NCI-H446 (cell line): Measurements from ENCODE around the gene CATSPERE.
A peak's percentile ranks its signal among the peaks of the same experiment; 100 is the strongest.
"Not testable (repeated sequence)": the region's sequence is repeated elsewhere in the genome, so short reads cannot be mapped to it uniquely, and the experiment has no call there.

ENCODE experiments used
- DNase-seq, 2 experiments: peaks; one replicate each; lab custom pipeline; 2025; lab: John Stamatoyannopoulos, UW

The CATSPERE gene

DNA sequence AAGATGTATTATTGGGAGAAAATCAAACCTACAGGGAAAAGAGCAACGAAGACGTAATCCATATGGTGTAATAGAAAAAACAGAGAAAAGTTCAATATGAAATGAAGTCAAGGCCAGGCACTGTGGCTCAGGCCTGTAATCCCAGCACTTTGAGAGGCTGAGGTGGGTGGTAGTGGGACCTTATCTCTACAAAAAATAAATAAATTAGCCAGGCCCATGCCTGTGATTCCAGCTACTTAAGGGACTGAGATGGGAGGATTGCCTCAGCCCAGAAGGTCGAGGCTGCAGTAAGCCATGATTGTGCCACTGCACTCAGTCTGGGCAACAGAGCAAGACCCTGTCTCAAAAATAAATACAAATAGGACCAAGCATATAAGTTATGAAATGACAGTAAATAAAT, 203.3 kb downstream of the CATSPERE start:
- no peak for DNase-seq

- DNase-seq, result no peak
Measured at GRCh38 chr1:244665771-244666217, 204.7 kb downstream of the CATSPERE start.

DNA sequence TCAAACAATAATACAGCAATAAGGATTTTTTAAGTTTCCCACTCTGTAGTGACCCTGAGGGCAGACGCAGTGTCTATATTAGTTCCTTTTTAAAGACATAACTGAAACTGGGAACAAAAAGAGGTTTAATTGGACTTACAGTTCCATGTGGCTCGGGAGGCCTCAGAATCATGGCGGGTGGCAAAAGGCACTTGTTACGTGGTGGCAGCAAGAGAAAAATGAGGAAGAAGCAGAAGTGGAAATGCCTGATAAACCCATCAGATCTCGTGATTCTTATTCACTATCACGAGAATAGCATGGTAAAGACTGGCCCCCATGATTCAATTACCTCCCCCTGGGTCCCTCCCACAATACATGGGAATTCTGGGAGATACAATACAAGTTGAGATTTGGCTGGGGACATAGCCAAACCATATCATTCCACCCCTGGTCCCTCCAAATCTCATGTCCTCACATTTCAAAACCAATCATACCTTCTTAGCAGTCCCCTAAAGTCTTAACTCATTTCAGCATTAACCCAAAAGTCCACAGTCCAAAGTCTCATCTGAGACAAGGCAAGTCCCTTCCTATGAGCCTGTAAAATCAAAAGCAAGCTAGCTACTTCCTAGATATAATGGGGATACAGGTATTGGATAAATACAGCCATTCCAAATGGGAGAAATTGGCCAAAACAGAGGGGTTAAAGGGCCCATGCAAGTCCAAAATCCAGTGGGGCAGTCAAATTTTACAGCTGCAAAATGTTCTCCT, 205.8 kb downstream of the CATSPERE start:
- DNase-seq, result not testable (repeated sequence)

DNA sequence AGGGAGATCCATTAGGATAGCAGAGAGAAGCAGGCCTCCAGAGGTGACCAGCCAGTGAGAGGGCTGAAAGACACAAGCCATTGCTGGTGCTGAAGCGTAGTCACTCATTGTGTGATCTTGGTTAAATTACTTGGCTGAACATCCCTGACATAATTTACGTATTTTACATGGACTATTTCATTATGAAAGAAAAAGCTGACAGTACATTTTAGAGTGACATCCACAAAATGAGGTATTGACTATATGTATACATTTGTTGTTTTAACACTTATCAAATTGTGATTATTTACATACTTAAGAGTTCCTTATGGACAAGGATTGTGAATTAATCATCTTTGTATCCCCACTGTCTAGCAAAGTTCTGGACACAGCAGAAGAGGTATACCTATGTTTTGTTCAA, 206.7 kb downstream of the CATSPERE start:
- DNase-seq, result no peak

GRCh38 chr1:244672946-244673682, 212.0 kb downstream of the CATSPERE start:
- DNase-seq, result peak in 1 of 2 experiments; percentile 17

- no peak for DNase-seq
Measured at GRCh38 chr1:244674446-244674845, 213.4 kb downstream of the CATSPERE start.

GRCh38 chr1:244675167-244675566, 214.1 kb downstream of the CATSPERE start:
- no peak for DNase-seq

GRCh38 chr1:244678697-244679096, 217.6 kb downstream of the CATSPERE start:
- no peak for DNase-seq

DNA sequence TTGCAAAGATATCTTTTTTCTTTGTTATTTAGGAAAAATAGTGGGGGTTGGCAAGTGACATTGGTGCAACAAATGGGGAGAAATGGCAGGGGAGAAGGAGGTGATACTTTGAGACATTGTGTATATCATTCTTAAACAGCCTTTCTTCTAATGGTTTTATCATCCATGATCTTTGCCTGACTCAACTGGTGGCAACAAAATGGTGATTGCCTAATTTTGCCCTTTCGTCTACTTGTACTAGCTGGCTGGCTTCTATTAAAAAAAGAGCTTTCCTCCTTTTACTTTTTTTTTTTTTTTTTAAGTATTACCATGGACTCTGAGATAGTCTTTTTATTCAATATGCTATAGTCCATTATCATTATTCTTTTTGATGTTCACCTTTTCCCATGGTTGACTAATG, 219.6 kb downstream of the CATSPERE start:
- DNase-seq, result no peak

GRCh38 chr1:244682087-244682486, 221.0 kb downstream of the CATSPERE start:
- not testable (repeated sequence) for DNase-seq
